CD4-positive, alpha-beta T cell (primary cell): ENCODE results near the gene RPS18. TPM values are rescaled to one million over a fixed set of nuclear protein-coding genes. Genes with fewer than 3 reads are reported as not detected.

Experiments
- ATAC-seq: fragments of 200-7000 bp; cut with Tn5 transposase; one replicate; pipeline ENCODE4 v1.10.0; 2022; ENCODE audit warnings: mild to moderate bottlenecking; ENCODE audit not compliant: poor library complexity
- CTCF ChIA-PET: fragments of 350-600 bp; sonication (Branson Sonifier 250); formaldehyde crosslinking; loops from one replicate; lab custom pipeline; 2021; ENCODE audit warnings: antibody characterized with exemption, inconsistent platforms; lab: Charles Lee
- POLR2A ChIA-PET: fragments of 350-600 bp; sonication (Branson Sonifier 250); formaldehyde crosslinking; loops from one replicate; lab custom pipeline; 2021; ENCODE audit warnings: antibody characterized with exemption, inconsistent platforms; lab: Charles Lee
- DNase-seq, 14 experiments: peaks; one replicate each; pipeline ENCODE4 v3.0.0-alpha.2; 2013 to 2020; ENCODE audit warnings: mixed read lengths in 2 of 14
- H3K27ac ChIP-seq, 2 donors: one replicate each; pipeline versions ENCODE4 v1.5.1 to v1.7.0; 2013; ENCODE audit warnings: low read length in 2 of 2, low read depth in 1 of 2, mild to moderate bottlenecking in 1 of 2
- H3K27me3 ChIP-seq, 2 experiments: 1 replicate in 1 of 2; 2 replicates in 1 of 2; pipeline versions ENCODE4 v1.6.1 to v1.7.0; 2013; ENCODE audit warnings: low read length in 2 of 2, control low read depth in 1 of 2, mild to moderate bottlenecking in 1 of 2, moderate library complexity in 1 of 2; ENCODE audit not compliant: insufficient read depth in 2 of 2, control insufficient read depth in 1 of 2
- H3K36me3 ChIP-seq: one replicate; pipeline ENCODE4 v1.6.1; 2013; ENCODE audit warnings: low read length, control low read depth; ENCODE audit not compliant: insufficient read depth
- H3K4me1 ChIP-seq: one replicate; pipeline ENCODE4 v1.6.1; 2013; ENCODE audit warnings: low read length, control low read depth; ENCODE audit not compliant: insufficient read depth
- H3K4me3 ChIP-seq: one replicate; pipeline ENCODE4 v1.5.1; 2013; ENCODE audit warnings: mild to moderate bottlenecking, low read length, moderate library complexity
- H3K9me3 ChIP-seq, 2 experiments: 1 replicate in 1 of 2; 2 replicates in 1 of 2; pipeline versions ENCODE4 v1.6.1 to v1.7.0; 2013; ENCODE audit warnings: low read length in 2 of 2, mild to moderate bottlenecking in 2 of 2, control low read depth in 1 of 2, moderate library complexity in 1 of 2; ENCODE audit not compliant: control insufficient read depth in 1 of 2, insufficient read depth in 1 of 2
- H3K27ac Mint-ChIP-seq: one replicate; pipeline ENCODE4 v1.8.0; 2020; ENCODE audit warnings: mixed read lengths
- H3K27me3 Mint-ChIP-seq: one replicate; pipeline ENCODE4 v1.8.0; 2021; ENCODE audit warnings: mixed read lengths
- H3K36me3 Mint-ChIP-seq: one replicate; pipeline ENCODE4 v1.8.0; 2021; ENCODE audit warnings: low read depth, mixed read lengths
- H3K4me1 Mint-ChIP-seq: one replicate; pipeline ENCODE4 v1.8.0; 2021; ENCODE audit warnings: low read depth, mixed read lengths
- H3K4me3 Mint-ChIP-seq: one replicate; pipeline ENCODE4 v1.8.0; 2020; ENCODE audit warnings: mild to moderate bottlenecking, mixed read lengths
- H3K9me3 Mint-ChIP-seq: one replicate; pipeline ENCODE4 v1.8.0; 2020; ENCODE audit warnings: mixed read lengths
- intact Hi-C, 2 experiments: fragments of 100-400 bp; cut with DNase I in 1 of 2; cut with micrococcal nuclease in 1 of 2; formaldehyde crosslinking; loops; one replicate each; pipeline versions ENCODE4 v1.15.1 to v1.9.0; 2023 to 2025; cut with DNase I, micrococcal nuclease
- total RNA-seq, 174 experiments: library from RNA in 2 of 174; stranded (reverse) in 2 of 174; gene quantifications; one replicate each; pipeline ENCODE4 v1.2.3 and lab custom pipeline; 2021 to 2026
- TF ChIP-seq, protein P1 (sequence below): fragments of 200-600 bp; IDR thresholded peaks from one replicate; pipeline ENCODE4 v1.8.0; 2022; ENCODE audit warnings: antibody characterized with exemption, mild to moderate bottlenecking

Gene RPS18
- total RNA-seq, 2 experiments from 2014 or later: 5,159 to 5,309 TPM

GRCh38 chr6:33241968-33242367 is 29.9 kb upstream of the RPS18 start:
- H3K27me3 Mint-ChIP-seq: peaks cover 5% of the 10 kb centered on the region
- ChIA-PET POLR2A (no interaction called here), CTCF (no interaction called here)
- TF ChIP-seq, protein P1, sequence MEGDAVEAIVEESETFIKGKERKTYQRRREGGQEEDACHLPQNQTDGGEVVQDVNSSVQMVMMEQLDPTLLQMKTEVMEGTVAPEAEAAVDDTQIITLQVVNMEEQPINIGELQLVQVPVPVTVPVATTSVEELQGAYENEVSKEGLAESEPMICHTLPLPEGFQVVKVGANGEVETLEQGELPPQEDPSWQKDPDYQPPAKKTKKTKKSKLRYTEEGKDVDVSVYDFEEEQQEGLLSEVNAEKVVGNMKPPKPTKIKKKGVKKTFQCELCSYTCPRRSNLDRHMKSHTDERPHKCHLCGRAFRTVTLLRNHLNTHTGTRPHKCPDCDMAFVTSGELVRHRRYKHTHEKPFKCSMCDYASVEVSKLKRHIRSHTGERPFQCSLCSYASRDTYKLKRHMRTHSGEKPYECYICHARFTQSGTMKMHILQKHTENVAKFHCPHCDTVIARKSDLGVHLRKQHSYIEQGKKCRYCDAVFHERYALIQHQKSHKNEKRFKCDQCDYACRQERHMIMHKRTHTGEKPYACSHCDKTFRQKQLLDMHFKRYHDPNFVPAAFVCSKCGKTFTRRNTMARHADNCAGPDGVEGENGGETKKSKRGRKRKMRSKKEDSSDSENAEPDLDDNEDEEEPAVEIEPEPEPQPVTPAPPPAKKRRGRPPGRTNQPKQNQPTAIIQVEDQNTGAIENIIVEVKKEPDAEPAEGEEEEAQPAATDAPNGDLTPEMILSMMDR: no peak
- no peaks in the 10 kb centered on the region for H3K27me3 ChIP-seq
- ATAC-seq (peak; percentile 43), DNase-seq (no peak)
- no peak overlapping the region for H3K4me3 Mint-ChIP-seq
- no peaks in the 10 kb centered on the region for H3K9me3 Mint-ChIP-seq
- H3K36me3 ChIP-seq: no peaks in the 10 kb centered on the region
- H3K36me3 Mint-ChIP-seq: no peaks in the 10 kb centered on the region
- H3K27ac ChIP-seq: no peak overlapping the region
- peaks cover 12% of the 10 kb centered on the region for H3K4me1 Mint-ChIP-seq
- H3K4me1 ChIP-seq: no peaks in the 10 kb centered on the region
- peak overlapping the region; percentile 0 for H3K27ac Mint-ChIP-seq
- intact Hi-C loops: no loop called here
- H3K9me3 ChIP-seq: no peaks in the 10 kb centered on the region
- H3K4me3 ChIP-seq: no peak overlapping the region

DNA sequence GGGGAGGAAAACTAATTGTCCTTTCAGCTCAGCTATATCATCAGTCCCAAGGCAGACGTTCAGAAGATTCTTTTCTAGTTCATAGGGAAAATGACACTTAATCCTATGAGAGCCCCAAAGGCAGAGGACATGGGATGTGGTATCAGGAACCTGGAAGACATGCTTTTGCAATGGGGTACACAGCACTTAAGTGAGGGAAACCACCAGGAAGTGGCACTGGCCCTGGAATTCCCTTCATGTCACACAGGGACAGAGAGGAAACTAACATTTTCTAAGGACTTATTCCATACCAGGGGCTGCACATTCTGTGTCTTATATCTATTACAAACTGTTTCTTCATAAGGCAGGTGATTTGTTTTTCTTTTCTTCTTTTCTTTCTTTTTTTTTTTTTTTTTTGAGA is 28.4 kb upstream of the RPS18 start:
- no peak overlapping the region for H3K27ac Mint-ChIP-seq
- ChIA-PET CTCF (no interaction called here), POLR2A (no interaction called here)
- DNase-seq (no peak), ATAC-seq (no peak)
- H3K4me3 Mint-ChIP-seq: no peak overlapping the region
- no peak overlapping the region for H3K4me3 ChIP-seq
- no peaks in the 10 kb centered on the region for H3K27me3 ChIP-seq
- H3K9me3 ChIP-seq: no peaks in the 10 kb centered on the region
- no peaks in the 10 kb centered on the region for H3K27me3 Mint-ChIP-seq
- intact Hi-C loops: no loop called here
- TF ChIP-seq, protein P1: no peak
- H3K9me3 Mint-ChIP-seq: no peaks in the 10 kb centered on the region
- H3K36me3 Mint-ChIP-seq: no peaks in the 10 kb centered on the region
- peaks cover 19% of the 10 kb centered on the region for H3K4me1 Mint-ChIP-seq
- H3K4me1 ChIP-seq: peaks cover 8% of the 10 kb centered on the region
- no peaks in the 10 kb centered on the region for H3K36me3 ChIP-seq
- no peak overlapping the region for H3K27ac ChIP-seq

- peak overlapping the region; percentile 92 for H3K4me3 Mint-ChIP-seq
- POLR2A ChIA-PET: interaction anchor here (0.5 to 4.0 kb wide), 35 partner anchors 10 to 403 kb away, joined by 3 to 95 read pairs (median 8); partner anchors contain the start of genes B3GALT4, BRD2, HLA-DMA and HSD17B8
- CTCF ChIA-PET: interaction anchor here (0.6 to 6.8 kb wide), 28 partner anchors 8 to 373 kb away, joined by 3 to 76 read pairs (median 4); partner anchors contain the start of genes HLA-DPA1, HSD17B8, ITPR3 and RGL2
- peaks cover 17% of the 10 kb centered on the region for H3K36me3 ChIP-seq
- TF ChIP-seq, protein P1: peak; percentile 89
- H3K4me3 ChIP-seq: peak overlapping the region; percentile 70
- ATAC-seq: peak; percentile 43
- H3K36me3 Mint-ChIP-seq: peaks cover 24% of the 10 kb centered on the region
- H3K9me3 ChIP-seq: no peaks in the 10 kb centered on the region
- peak; percentile 83 to 94 (median 92) for DNase-seq
- peaks cover 37% of the 10 kb centered on the region for H3K4me1 Mint-ChIP-seq
- peak overlapping the region; percentile 97 for H3K27ac Mint-ChIP-seq
- no peaks in the 10 kb centered on the region for H3K27me3 ChIP-seq
- peak overlapping the region; percentile 98 for H3K27ac ChIP-seq
- H3K27me3 Mint-ChIP-seq: no peaks in the 10 kb centered on the region
- no peaks in the 10 kb centered on the region for H3K9me3 Mint-ChIP-seq
- H3K4me1 ChIP-seq: peaks cover 32% of the 10 kb centered on the region
- intact Hi-C loops: loop anchor here (1.0 to 2.0 kb wide), 7 partner anchors 39 to 363 kb away; partner anchors contain the start of gene RING1 (in 2 of the 2)
Measured at GRCh38 chr6:33247977-33248642, 23.8 kb upstream of the RPS18 start.
